H1 (cell line): ENCODE results near the gene EPB41L3. TPM values are rescaled to one million over a fixed set of nuclear protein-coding genes. Genes with fewer than 3 reads are reported as not detected.

Experiments
- CTCF ChIA-PET: fragments of 300-600 bp; sonication (Branson Sonifier 250); formaldehyde crosslinking; loops from one replicate; lab custom pipeline; 2021; ENCODE audit not compliant: partially characterized antibody; lab: Charles Lee
- POLR2A ChIA-PET: fragments of 300-600 bp; sonication (Branson Sonifier 250); formaldehyde crosslinking; loops from one replicate; lab custom pipeline; 2021; ENCODE audit warnings: inconsistent platforms; ENCODE audit not compliant: partially characterized antibody; lab: Charles Lee
- DNase-seq, 2 experiments: peaks; one replicate each; pipeline versions ENCODE4 v3.0.0 to v3.0.0-alpha.2; 2010 to 2022; ENCODE audit warnings: low spot score in 2 of 2, low read depth in 1 of 2, mixed read lengths in 1 of 2
- FAIRE-seq: peaks from 2 replicates; lab custom pipeline; 2011; peaks lifted over from hg19 to GRCh38; lab: Jason Lieb, UNC
- H2AFZ ChIP-seq: 2 replicates; pipeline ENCODE4 v1.8.1; 2012; ENCODE audit warnings: low read length, inconsistent platforms
- H2AK5ac ChIP-seq: 2 replicates; pipeline ENCODE4 v1.6.1; 2013; ENCODE audit warnings: low read depth, low read length
- H2BK120ac ChIP-seq: replicated peaks from 2 replicates; pipeline ENCODE3; 2013; ENCODE audit warnings: low read depth, low read length, inconsistent platforms
- H2BK12ac ChIP-seq: 2 replicates; pipeline ENCODE4 v1.6.1; 2013; ENCODE audit warnings: low read depth, low read length
- H2BK15ac ChIP-seq: 2 replicates; pipeline ENCODE4 v1.6.1; 2013; ENCODE audit warnings: low read length
- H2BK20ac ChIP-seq: 2 replicates; pipeline ENCODE4 v1.6.1; 2013; ENCODE audit warnings: low read length
- H2BK5ac ChIP-seq: 2 replicates; pipeline ENCODE4 v1.6.1; 2013; ENCODE audit warnings: low read depth, low read length
- H3K14ac ChIP-seq: 2 replicates; pipeline ENCODE4 v1.6.1; 2013; ENCODE audit warnings: inconsistent platforms; ENCODE audit not compliant: insufficient read length
- H3K18ac ChIP-seq: 2 replicates; pipeline ENCODE4 v1.6.1; 2013; ENCODE audit warnings: low read length; ENCODE audit errors: extremely low read depth
- H3K23ac ChIP-seq: 2 replicates; pipeline ENCODE4 v1.6.1; 2013; ENCODE audit warnings: inconsistent platforms; ENCODE audit not compliant: insufficient read length
- H3K23me2 ChIP-seq: 2 replicates; pipeline ENCODE4 v1.6.1; 2013; ENCODE audit warnings: low read depth, low read length
- H3K27ac ChIP-seq: 2 replicates; pipeline ENCODE4 v1.6.1; 2011; ENCODE audit warnings: low read depth, low read length, inconsistent platforms
- H3K27me3 ChIP-seq, 4 experiments: replicated peaks in 1 of 4; 1 replicate in 1 of 4; 2 replicates in 3 of 4; pipeline versions ENCODE4 v1.6.1 to v1.8.1; 2011 to 2013; ENCODE audit warnings: low read length in 3 of 4, mild to moderate bottlenecking in 3 of 4, inconsistent platforms in 2 of 4, mixed read lengths in 2 of 4, moderate library complexity in 1 of 4; ENCODE audit not compliant: control insufficient read depth in 3 of 4, insufficient read depth in 3 of 4; ENCODE audit errors: extremely low read depth in 1 of 4
- H3K36me3 ChIP-seq, 4 experiments: 2 replicates each; pipeline versions ENCODE4 v1.6.1 to v1.8.1; 2011 to 2013; ENCODE audit warnings: mild to moderate bottlenecking in 4 of 4, low read length in 3 of 4, moderate library complexity in 2 of 4, control low read depth in 1 of 4, inconsistent platforms in 1 of 4; ENCODE audit not compliant: insufficient read depth in 4 of 4, control insufficient read depth in 2 of 4
- H3K4ac ChIP-seq: replicated peaks from 2 replicates; pipeline ENCODE3; 2013; ENCODE audit warnings: low read length, low read depth, mixed read lengths, inconsistent platforms; ENCODE audit not compliant: insufficient read length
- H3K4me1 ChIP-seq, 4 experiments: replicated peaks in 1 of 4; 1 replicate in 1 of 4; 2 replicates in 3 of 4; pipeline versions ENCODE4 v1.6.1 to v1.8.1; 2011 to 2013; ENCODE audit warnings: low read length in 3 of 4, inconsistent platforms in 2 of 4, mixed read lengths in 1 of 4; ENCODE audit not compliant: insufficient read depth in 4 of 4, control insufficient read depth in 3 of 4
- H3K4me2 ChIP-seq, 2 experiments: 2 replicates each; pipeline versions ENCODE4 v1.6.1 to v1.8.1; 2011 to 2013; ENCODE audit warnings: low read depth in 2 of 2, low read length in 2 of 2, control low read depth in 1 of 2, inconsistent platforms in 1 of 2, mild to moderate bottlenecking in 1 of 2; ENCODE audit not compliant: insufficient read depth in 1 of 2
- H3K4me3 ChIP-seq, 4 experiments: fragments of 200-600, 300-600 bp in 1 of 4; sonication (generic), shearing (Covaris generic), sonication (Bioruptor Twin) in 1 of 4; 2 replicates each; pipeline versions ENCODE4 v1.5.1 to v1.8.1; 2011 to 2016; ENCODE audit warnings: low read length in 4 of 4, low read depth in 3 of 4, control low read depth in 2 of 4, inconsistent platforms in 2 of 4, mild to moderate bottlenecking in 2 of 4, mixed read lengths in 1 of 4, moderate library complexity in 1 of 4; ENCODE audit not compliant: insufficient read depth in 2 of 4; ENCODE audit errors: extremely low read depth in 1 of 4
- H3K56ac ChIP-seq: replicated peaks from 2 replicates; pipeline ENCODE3; 2013; ENCODE audit warnings: low read depth, mild to moderate bottlenecking, mixed read lengths, low read length, inconsistent platforms; ENCODE audit not compliant: insufficient read length
- H3K79me1 ChIP-seq: 2 replicates; pipeline ENCODE4 v1.6.1; 2013; ENCODE audit warnings: low read depth, low read length, control low read depth
- H3K79me2 ChIP-seq, 2 experiments: 2 replicates each; pipeline versions ENCODE4 v1.6.1 to v1.8.1; 2012 to 2013; ENCODE audit warnings: low read length in 2 of 2, mild to moderate bottlenecking in 2 of 2, inconsistent platforms in 1 of 2; ENCODE audit not compliant: insufficient read depth in 2 of 2, control insufficient read depth in 1 of 2
- H3K9ac ChIP-seq, 4 experiments: replicated peaks in 1 of 4; 1 replicate in 1 of 4; 2 replicates in 3 of 4; pipeline versions ENCODE4 v1.6.1 to v1.8.1; 2011 to 2013; ENCODE audit warnings: low read depth in 3 of 4, low read length in 3 of 4, control low read depth in 2 of 4, mild to moderate bottlenecking in 2 of 4, moderate library complexity in 2 of 4, inconsistent platforms in 1 of 4; ENCODE audit errors: extremely low read depth in 1 of 4
- H3K9me3 ChIP-seq, 2 experiments: 2 replicates each; pipeline versions ENCODE4 v1.6.1 to v1.8.1; 2012 to 2013; ENCODE audit warnings: mild to moderate bottlenecking in 2 of 2, moderate library complexity in 2 of 2, control low read depth in 1 of 2, inconsistent platforms in 1 of 2, low read depth in 1 of 2, low read length in 1 of 2, mixed read lengths in 1 of 2; ENCODE audit not compliant: insufficient read depth in 2 of 2
- H4K20me1 ChIP-seq, 2 experiments: replicated peaks in 1 of 2; 2 replicates each; pipeline versions ENCODE3 to v1.8.1; 2011 to 2013; ENCODE audit warnings: inconsistent platforms in 2 of 2, low read length in 2 of 2, mild to moderate bottlenecking in 1 of 2; ENCODE audit not compliant: insufficient read depth in 2 of 2, control insufficient read depth in 1 of 2
- H4K5ac ChIP-seq: 2 replicates; pipeline ENCODE4 v1.6.1; 2013; ENCODE audit warnings: low read length, low read depth, mixed read lengths, inconsistent platforms; ENCODE audit not compliant: insufficient read length
- H4K8ac ChIP-seq: 2 replicates; pipeline ENCODE4 v1.8.0; 2013; ENCODE audit warnings: mild to moderate bottlenecking, moderate library complexity, low read length, inconsistent platforms; ENCODE audit not compliant: insufficient read depth; ENCODE audit errors: extremely low read depth
- H4K91ac ChIP-seq: replicated peaks from 2 replicates; pipeline ENCODE3; 2013; ENCODE audit warnings: low read length, mixed read lengths, inconsistent platforms; ENCODE audit not compliant: insufficient read length
- EP300 ChIP-seq, 2 experiments: IDR thresholded peaks; 1 replicate in 1 of 2; 2 replicates in 1 of 2; pipeline ENCODE4 v1.6.1; 2011 to 2012; ENCODE audit warnings: low read depth in 2 of 2, low read length in 2 of 2, mild to moderate bottlenecking in 2 of 2, borderline replicate concordance in 1 of 2, inconsistent platforms in 1 of 2, moderate library complexity in 1 of 2
- WGBS, 2 experiments: shearing (Covaris generic) in 1 of 2; methylation state at CpG; one replicate each; pipeline versions ENCODE4 v1.1.6 to v1.1.7; 2013 to 2015; ENCODE audit warnings: low lambda C conversion rate in 2 of 2, mixed read lengths in 2 of 2, inconsistent platforms in 1 of 2, low coverage in 1 of 2, missing lambda C conversion rate in 1 of 2; ENCODE audit not compliant: insufficient replicate concordance in 2 of 2, insufficient coverage in 1 of 2, insufficient read length in 1 of 2; ENCODE audit errors: extremely low coverage in 1 of 2, missing lambda C conversion rate in 1 of 2; 5-methylcytosine and 5-hydroxymethylcytosine counted together
- polyA plus RNA-seq, 7 experiments: library from polyadenylated mRNA; depleted of rRNA in 3 of 7; stranded (reverse) in 5 of 7; unstranded in 2 of 7; fragments of >200 nt in 5 of 7; fragments of 200-250 nt in 2 of 7; gene quantifications; 1 replicate in 5 of 7; 2 replicates in 1 of 7; 4 replicates in 1 of 7; pipeline versions ENCODE4 v1.2.1 to v1.2.3, GENCODE V29; 2011 to 2013; ENCODE audit warnings: missing spikeins in 2 of 7, mixed read lengths in 2 of 7
- total RNA-seq: library from RNA; stranded (reverse); fragmentation: NEBNext Ultra II Directional; extraction: Animal tissue kit (Norgen Biotek cat#: 25700); gene quantifications from 2 replicates; pipeline ENCODE4 v1.2.1, GENCODE V29; 2021
- TF ChIP-seq, protein P1 (sequence below): IDR thresholded peaks from 2 replicates; pipeline ENCODE4 v1.6.1; 2012; ENCODE audit warnings: low read length, inconsistent platforms

EPB41L3 gene
- total and polyA plus RNA-seq, 2 of the 8 experiments (the other 6 are each of a cell fraction or from before 2014, with no cell fraction given), result 7.9 to 16.1 TPM

DNA sequence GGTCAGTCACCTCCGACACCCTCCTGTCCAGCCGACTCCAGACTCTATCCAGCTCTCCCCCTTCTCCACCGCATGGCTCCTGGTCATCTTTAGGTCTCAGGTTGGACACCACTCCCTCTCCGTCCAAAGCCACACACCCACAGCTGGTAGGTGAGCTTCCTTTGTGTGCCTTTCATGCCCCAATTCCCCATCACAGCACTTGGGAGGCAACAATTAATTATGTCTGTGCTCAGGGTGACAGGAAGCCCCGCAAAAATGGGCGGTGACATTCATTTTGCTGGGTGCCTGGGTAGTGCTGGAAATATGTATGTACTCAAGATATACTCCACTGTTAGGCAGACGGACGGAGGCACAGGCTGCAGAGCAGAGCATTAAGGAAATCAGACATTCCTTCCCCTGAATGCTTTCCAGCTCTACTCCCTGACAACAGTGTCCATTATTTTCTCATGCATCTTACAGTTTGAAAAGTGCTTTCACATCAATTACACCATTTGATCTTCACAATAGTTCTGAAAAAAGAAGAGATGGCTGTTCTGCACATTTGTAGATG, 13.1 kb downstream of the EPB41L3 start:
- H4K91ac ChIP-seq, result no peak overlapping the region
- H3K27me3 ChIP-seq, result no peaks in the 10 kb centered on the region
- no peaks in the 10 kb centered on the region for H4K20me1 ChIP-seq
- POLR2A ChIA-PET, result no interaction called here
- no peak for TF ChIP-seq EP300 (IDR thresholded peaks at IDR 0.05; ENCODE audit: borderline replicate concordance in 1 of 2, low read depth in 2 of 2, low read length in 2 of 2)
- TF ChIP-seq, protein P1, sequence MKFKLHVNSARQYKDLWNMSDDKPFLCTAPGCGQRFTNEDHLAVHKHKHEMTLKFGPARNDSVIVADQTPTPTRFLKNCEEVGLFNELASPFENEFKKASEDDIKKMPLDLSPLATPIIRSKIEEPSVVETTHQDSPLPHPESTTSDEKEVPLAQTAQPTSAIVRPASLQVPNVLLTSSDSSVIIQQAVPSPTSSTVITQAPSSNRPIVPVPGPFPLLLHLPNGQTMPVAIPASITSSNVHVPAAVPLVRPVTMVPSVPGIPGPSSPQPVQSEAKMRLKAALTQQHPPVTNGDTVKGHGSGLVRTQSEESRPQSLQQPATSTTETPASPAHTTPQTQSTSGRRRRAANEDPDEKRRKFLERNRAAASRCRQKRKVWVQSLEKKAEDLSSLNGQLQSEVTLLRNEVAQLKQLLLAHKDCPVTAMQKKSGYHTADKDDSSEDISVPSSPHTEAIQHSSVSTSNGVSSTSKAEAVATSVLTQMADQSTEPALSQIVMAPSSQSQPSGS, result no peak
- no peak overlapping the region for H2AK5ac ChIP-seq
- H4K8ac ChIP-seq, result no peak overlapping the region
- no peak overlapping the region for H3K4ac ChIP-seq
- no peak overlapping the region for H4K5ac ChIP-seq
- no peak overlapping the region for H3K14ac ChIP-seq
- no peak overlapping the region for H3K18ac ChIP-seq
- WGBS, 2 experiments, result 94% methylated on average over 8 of the region's 8 CpGs; no CpG with 5 or more reads in 1 of the 2 experiments
- no peak overlapping the region for H2BK120ac ChIP-seq
- H2AFZ ChIP-seq, result no peak overlapping the region
- H2BK20ac ChIP-seq, result no peak overlapping the region
- no peaks in the 10 kb centered on the region for H3K36me3 ChIP-seq
- FAIRE-seq, result no peak
- no peak overlapping the region for H3K4me2 ChIP-seq
- H3K23me2 ChIP-seq, result no peaks in the 10 kb centered on the region
- 0 out of 2 replicates have a peak overlapping the region, but pooled peaks have one; percentile 11 for H2BK12ac ChIP-seq
- H3K79me1 ChIP-seq, result 0 out of 2 replicates have a peak, but pooled peaks cover 2% of the 10 kb centered on the region
- no peak overlapping the region for H3K56ac ChIP-seq
- no peak overlapping the region for H3K23ac ChIP-seq
- no peaks in the 10 kb centered on the region for H3K79me2 ChIP-seq
- DNase-seq, result no peak
- no peak overlapping the region for H3K4me3 ChIP-seq
- CTCF ChIA-PET, result no interaction called here
- H2BK15ac ChIP-seq, result no peak overlapping the region
- H3K9me3 ChIP-seq, result no peaks in the 10 kb centered on the region
- H3K9ac ChIP-seq, result no peak overlapping the region
- H3K27ac ChIP-seq, result no peak overlapping the region
- H2BK5ac ChIP-seq, result no peak overlapping the region; the same call in 1 of the 2 replicates
- H3K4me1 ChIP-seq, result no peaks in the 10 kb centered on the region; a peak in 1 of 7 replicates
